Measurements from ENCODE around the gene EDRF1.
A peak's percentile ranks its signal among the peaks of the same experiment; 100 is the strongest.

Gene EDRF1

GRCh38 chr10:125721035-125721434 is 1.5 kb downstream of the EDRF1 start:
- peaks cover 29% of the 10 kb centered on the region for H3K36me3 ChIP-seq (replicated peaks; ENCODE audit: insufficient read depth, low read length)
- TF ChIP-seq CTCF (IDR thresholded peaks at IDR 0.05; ENCODE audit: low read length): no peak
- TF ChIP-seq EZH2 (optimal IDR thresholded peaks at IDR 0.05; ENCODE audit: low read depth, low read length): no peak
- TF ChIP-seq EZH2phosphoT487 (IDR thresholded peaks at IDR 0.05; ENCODE audit: low read length): no peak
- H3F3A ChIP-seq (ENCODE audit: insufficient read depth, low read length): peaks cover 17% of the 10 kb centered on the region
- peak; percentile 62 for DNase-seq
- H3K9me3 ChIP-seq (replicated peaks; ENCODE audit: insufficient read depth, low read length): no peaks in the 10 kb centered on the region
- peaks cover 64% of the 10 kb centered on the region for H3K79me2 ChIP-seq (ENCODE audit: low read length)
- H3K9ac ChIP-seq (ENCODE audit: low read length): peak overlapping the region; percentile 94; the same call in 1 of the 2 replicates
- no peaks in the 10 kb centered on the region for H4K20me1 ChIP-seq (ENCODE audit: insufficient read depth, low read length)
- H3K27ac ChIP-seq (ENCODE audit: low read length): peak overlapping the region; percentile 50; the same call in 1 of the 2 replicates
- peak overlapping the region; percentile 97 for H3K4me3 ChIP-seq (ENCODE audit: low read length)
- no peak overlapping the region for H2AFZ ChIP-seq (ENCODE audit: low read length)
- H3K4me2 ChIP-seq (ENCODE audit: low read depth, low read length): peak overlapping the region; percentile 83
- no peaks in the 10 kb centered on the region for H3K9me2 ChIP-seq (replicated peaks; ENCODE audit: insufficient read depth, low read length)
- H3K27me3 ChIP-seq (replicated peaks; ENCODE audit: insufficient read depth, low read length): no peaks in the 10 kb centered on the region
- H3K4me1 ChIP-seq (ENCODE audit: low read length): peaks cover 15% of the 10 kb centered on the region

GRCh38 chr10:125722811-125723210 is 3.3 kb downstream of the EDRF1 start:
- peaks cover 37% of the 10 kb centered on the region for H3K36me3 ChIP-seq (replicated peaks; ENCODE audit: insufficient read depth, low read length)
- peaks cover 74% of the 10 kb centered on the region for H3K79me2 ChIP-seq (ENCODE audit: low read length)
- H3K4me2 ChIP-seq (ENCODE audit: low read depth, low read length): no peak overlapping the region
- H3K9ac ChIP-seq (ENCODE audit: low read length): no peak overlapping the region
- H3K4me1 ChIP-seq (ENCODE audit: low read length): peaks cover 15% of the 10 kb centered on the region
- no peak for DNase-seq
- H3K27ac ChIP-seq (ENCODE audit: low read length): no peak overlapping the region
- H3K4me3 ChIP-seq (ENCODE audit: low read length): no peak overlapping the region
- no peaks in the 10 kb centered on the region for H4K20me1 ChIP-seq (ENCODE audit: insufficient read depth, low read length)
- no peak for TF ChIP-seq EZH2 (optimal IDR thresholded peaks at IDR 0.05; ENCODE audit: low read depth, low read length)
- no peak for TF ChIP-seq EZH2phosphoT487 (IDR thresholded peaks at IDR 0.05; ENCODE audit: low read length)
- TF ChIP-seq CTCF (IDR thresholded peaks at IDR 0.05; ENCODE audit: low read length): no peak
- no peaks in the 10 kb centered on the region for H3K27me3 ChIP-seq (replicated peaks; ENCODE audit: insufficient read depth, low read length)
- no peak overlapping the region for H2AFZ ChIP-seq (ENCODE audit: low read length)
- peaks cover 17% of the 10 kb centered on the region for H3F3A ChIP-seq (ENCODE audit: insufficient read depth, low read length)
- H3K9me3 ChIP-seq (replicated peaks; ENCODE audit: insufficient read depth, low read length): no peaks in the 10 kb centered on the region
- no peaks in the 10 kb centered on the region for H3K9me2 ChIP-seq (replicated peaks; ENCODE audit: insufficient read depth, low read length)

- H3K27ac ChIP-seq (ENCODE audit: low read length): no peak overlapping the region
- H4K20me1 ChIP-seq (ENCODE audit: insufficient read depth, low read length): no peaks in the 10 kb centered on the region
- TF ChIP-seq EZH2phosphoT487 (IDR thresholded peaks at IDR 0.05; ENCODE audit: low read length) (no peak), CTCF (IDR thresholded peaks at IDR 0.05; ENCODE audit: low read length) (no peak), EZH2 (optimal IDR thresholded peaks at IDR 0.05; ENCODE audit: low read depth, low read length) (no peak)
- no peak overlapping the region for H3K9ac ChIP-seq (ENCODE audit: low read length)
- no peaks in the 10 kb centered on the region for H3K9me3 ChIP-seq (replicated peaks; ENCODE audit: insufficient read depth, low read length)
- no peak overlapping the region for H2AFZ ChIP-seq (ENCODE audit: low read length)
- no peak overlapping the region for H3K4me2 ChIP-seq (ENCODE audit: low read depth, low read length)
- peaks cover 50% of the 10 kb centered on the region for H3K36me3 ChIP-seq (replicated peaks; ENCODE audit: insufficient read depth, low read length)
- no peak overlapping the region for H3K4me3 ChIP-seq (ENCODE audit: low read length)
- no peaks in the 10 kb centered on the region for H3F3A ChIP-seq (ENCODE audit: insufficient read depth, low read length)
- H3K79me2 ChIP-seq (ENCODE audit: low read length): peaks cover 61% of the 10 kb centered on the region
- DNase-seq: no peak
- peaks cover 19% of the 10 kb centered on the region for H3K4me1 ChIP-seq (ENCODE audit: low read length)
- no peaks in the 10 kb centered on the region for H3K9me2 ChIP-seq (replicated peaks; ENCODE audit: insufficient read depth, low read length)
- no peaks in the 10 kb centered on the region for H3K27me3 ChIP-seq (replicated peaks; ENCODE audit: insufficient read depth, low read length)
Observed at GRCh38 chr10:125726914-125727313, 7.4 kb downstream of the EDRF1 start.
